Activated naive CD4-positive, alpha-beta T cell treated with anti-CD3 and anti-CD28 coated beads, Interleukin-2, amount 50 U/mL, for 24 hours (primary cell): ENCODE results near the gene TREX2.

Experiments used
- H3K27ac Mint-ChIP-seq: one replicate; pipeline ENCODE4 v1.8.0; 2021; ENCODE audit warnings: mild to moderate bottlenecking, mixed read lengths
- H3K27me3 Mint-ChIP-seq: one replicate; pipeline ENCODE4 v1.8.0; 2021; ENCODE audit warnings: mixed read lengths
- H3K36me3 Mint-ChIP-seq: one replicate; pipeline ENCODE4 v1.8.0; 2021; ENCODE audit warnings: mixed read lengths
- H3K4me1 Mint-ChIP-seq: one replicate; pipeline ENCODE4 v1.8.0; 2021; ENCODE audit warnings: mixed read lengths
- H3K4me3 Mint-ChIP-seq: one replicate; pipeline ENCODE4 v1.8.0; 2021; ENCODE audit warnings: mild to moderate bottlenecking, mixed read lengths
- H3K9me3 Mint-ChIP-seq: one replicate; pipeline ENCODE4 v1.8.0; 2021; ENCODE audit warnings: mixed read lengths

Gene TREX2

GRCh38 chrX:153400146-153401132 is 45.4 kb downstream of the TREX2 start:
- no peaks in the 10 kb centered on the region for H3K9me3 Mint-ChIP-seq
- H3K27me3 Mint-ChIP-seq = no peaks in the 10 kb centered on the region
- H3K27ac Mint-ChIP-seq = no peak overlapping the region
- no peaks in the 10 kb centered on the region for H3K4me1 Mint-ChIP-seq
- no peak overlapping the region for H3K4me3 Mint-ChIP-seq
- no peaks in the 10 kb centered on the region for H3K36me3 Mint-ChIP-seq

- Mint-ChIP-seq H3K27ac (no peak overlapping the region), H3K4me3 (no peak overlapping the region), H3K27me3 (no peaks in the 10 kb centered on the region), H3K36me3 (no peaks in the 10 kb centered on the region), H3K9me3 (no peaks in the 10 kb centered on the region), H3K4me1 (no peaks in the 10 kb centered on the region)
Measured at GRCh38 chrX:153398275-153398960, 47.4 kb downstream of the TREX2 start.

- H3K9me3 Mint-ChIP-seq = no peaks in the 10 kb centered on the region
- H3K27ac Mint-ChIP-seq = no peak overlapping the region
- no peaks in the 10 kb centered on the region for H3K4me1 Mint-ChIP-seq
- H3K4me3 Mint-ChIP-seq = no peak overlapping the region
- H3K27me3 Mint-ChIP-seq = no peaks in the 10 kb centered on the region
- no peaks in the 10 kb centered on the region for H3K36me3 Mint-ChIP-seq
Measured at GRCh38 chrX:153397256-153397960, 48.4 kb downstream of the TREX2 start.

- Mint-ChIP-seq H3K4me1 (no peaks in the 10 kb centered on the region), H3K27me3 (no peaks in the 10 kb centered on the region), H3K36me3 (no peaks in the 10 kb centered on the region), H3K27ac (no peak overlapping the region), H3K4me3 (no peak overlapping the region), H3K9me3 (no peaks in the 10 kb centered on the region)
Measured at GRCh38 chrX:153396320-153397195, 49.3 kb downstream of the TREX2 start.

- H3K36me3 Mint-ChIP-seq = no peaks in the 10 kb centered on the region
- no peaks in the 10 kb centered on the region for H3K27me3 Mint-ChIP-seq
- H3K4me3 Mint-ChIP-seq = no peak overlapping the region
- H3K9me3 Mint-ChIP-seq = no peaks in the 10 kb centered on the region
- H3K4me1 Mint-ChIP-seq = no peaks in the 10 kb centered on the region
- no peak overlapping the region for H3K27ac Mint-ChIP-seq
Measured at GRCh38 chrX:153395613-153396319, 50.1 kb downstream of the TREX2 start.

GRCh38 chrX:153394612-153395011 is 51.2 kb downstream of the TREX2 start:
- no peaks in the 10 kb centered on the region for H3K36me3 Mint-ChIP-seq
- no peaks in the 10 kb centered on the region for H3K4me1 Mint-ChIP-seq
- no peaks in the 10 kb centered on the region for H3K27me3 Mint-ChIP-seq
- H3K27ac Mint-ChIP-seq = no peak overlapping the region
- H3K4me3 Mint-ChIP-seq = no peak overlapping the region
- H3K9me3 Mint-ChIP-seq = no peaks in the 10 kb centered on the region
